ENCODE measurements around the gene LEFTY1.
A peak's percentile ranks its signal among the peaks of the same experiment; 100 is the strongest.

DNA sequence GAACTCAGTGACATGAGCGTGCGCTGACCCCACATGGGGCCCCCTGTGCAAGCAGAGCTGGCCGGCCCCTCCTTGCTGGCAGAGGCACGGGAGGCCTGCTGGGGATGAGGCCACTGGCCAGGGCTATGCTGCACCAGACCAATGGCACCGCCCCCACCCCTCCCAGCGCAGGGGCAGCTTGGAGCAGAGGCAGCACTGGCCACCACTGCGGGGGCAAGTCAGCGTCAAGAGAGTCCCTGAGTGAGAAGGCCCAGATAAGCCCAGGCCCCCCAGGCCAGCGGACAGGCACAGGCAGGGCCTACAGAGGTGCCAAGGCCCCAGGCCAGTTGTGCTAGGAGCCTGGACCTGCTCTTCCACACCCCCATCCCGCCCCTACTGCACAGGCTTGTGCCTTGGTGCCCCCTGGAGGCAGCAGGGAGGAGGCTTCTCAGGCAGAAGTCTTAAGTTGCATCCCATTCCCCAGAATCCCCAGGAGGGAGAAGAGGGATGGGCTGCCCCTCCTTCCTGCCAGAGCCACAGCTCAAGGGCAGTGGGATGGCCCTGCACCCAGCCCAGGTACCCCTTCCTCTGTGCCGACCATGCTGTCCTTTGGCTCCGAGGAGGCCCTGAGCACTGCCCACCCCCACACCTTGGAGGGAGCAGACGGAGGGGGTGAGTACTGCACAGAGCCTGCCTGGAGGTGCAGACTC, 43.2 kb downstream of the LEFTY1 start:
- TF ChIP-seq POLR2AphosphoS5 (IDR thresholded peaks at IDR 0.05): peak; percentile 49 to 65 (median 59)
- no peak for TF ChIP-seq POLR2A (IDR thresholded peaks at IDR 0.05)
- TF ChIP-seq, protein P1, sequence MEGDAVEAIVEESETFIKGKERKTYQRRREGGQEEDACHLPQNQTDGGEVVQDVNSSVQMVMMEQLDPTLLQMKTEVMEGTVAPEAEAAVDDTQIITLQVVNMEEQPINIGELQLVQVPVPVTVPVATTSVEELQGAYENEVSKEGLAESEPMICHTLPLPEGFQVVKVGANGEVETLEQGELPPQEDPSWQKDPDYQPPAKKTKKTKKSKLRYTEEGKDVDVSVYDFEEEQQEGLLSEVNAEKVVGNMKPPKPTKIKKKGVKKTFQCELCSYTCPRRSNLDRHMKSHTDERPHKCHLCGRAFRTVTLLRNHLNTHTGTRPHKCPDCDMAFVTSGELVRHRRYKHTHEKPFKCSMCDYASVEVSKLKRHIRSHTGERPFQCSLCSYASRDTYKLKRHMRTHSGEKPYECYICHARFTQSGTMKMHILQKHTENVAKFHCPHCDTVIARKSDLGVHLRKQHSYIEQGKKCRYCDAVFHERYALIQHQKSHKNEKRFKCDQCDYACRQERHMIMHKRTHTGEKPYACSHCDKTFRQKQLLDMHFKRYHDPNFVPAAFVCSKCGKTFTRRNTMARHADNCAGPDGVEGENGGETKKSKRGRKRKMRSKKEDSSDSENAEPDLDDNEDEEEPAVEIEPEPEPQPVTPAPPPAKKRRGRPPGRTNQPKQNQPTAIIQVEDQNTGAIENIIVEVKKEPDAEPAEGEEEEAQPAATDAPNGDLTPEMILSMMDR (IDR thresholded peaks at IDR 0.05 in 8 of 11, conservative IDR thresholded peaks at IDR 0.05 in 3 of 11): peak in 10 of 11 experiments; percentile 13 to 71 (median 58)
